IMR-90 (cell line): Measurements from ENCODE around the gene KIF1B. TPM values are rescaled to one million over a fixed set of nuclear protein-coding genes. Genes with fewer than 3 reads are reported as not detected.

Experiments used
- ATAC-seq: fragments of 200-7000 bp; cut with Tn5 transposase; 2 replicates; pipeline ENCODE4 v1.9.1; 2020; ENCODE audit warnings: low read depth, mild to moderate bottlenecking, moderate library complexity
- BruUV-seq: library from RNA; stranded (reverse); fragments of 400-500 nt; replicated peaks from 2 replicates; lab custom pipeline; 2021; lab: Mats Ljungman, UMichigan
- CTCF ChIA-PET: fragments of 300-600 bp; formaldehyde crosslinking; extraction: SDS; loops from one replicate; lab custom pipeline; 2021; ENCODE audit warnings: antibody characterized with exemption; lab: Yijun Ruan, JAX
- POLR2A ChIA-PET: fragments of 300-600 bp; sonication (Branson Sonifier 250); formaldehyde crosslinking; loops from one replicate; lab custom pipeline; 2022; ENCODE audit warnings: antibody characterized with exemption; ENCODE audit not compliant: unreplicated experiment; lab: Charles Lee
- DNase-seq: peaks from one replicate; pipeline ENCODE4 v3.0.0; 2013
- H2AFZ ChIP-seq: replicated peaks from 2 replicates; pipeline ENCODE3; 2013; ENCODE audit warnings: low read length, mild to moderate bottlenecking; ENCODE audit not compliant: poor library complexity
- H2AK5ac ChIP-seq: 2 replicates; pipeline ENCODE4 v1.6.1; 2013; ENCODE audit warnings: low read depth, low read length, inconsistent platforms
- H2AK9ac ChIP-seq: replicated peaks from 2 replicates; pipeline ENCODE3; 2013; ENCODE audit warnings: mild to moderate bottlenecking, low read depth, low read length, moderate library complexity; ENCODE audit not compliant: poor library complexity
- H2BK120ac ChIP-seq: 2 replicates; pipeline ENCODE4 v1.6.1; 2013; ENCODE audit warnings: low read depth, low read length, inconsistent platforms
- H2BK15ac ChIP-seq: 3 replicates; pipeline ENCODE4 v1.6.1; 2013; ENCODE audit warnings: low read depth, low read length, inconsistent platforms
- H2BK20ac ChIP-seq: 2 replicates; pipeline ENCODE4 v1.6.1; 2013; ENCODE audit warnings: low read depth, mild to moderate bottlenecking, inconsistent platforms, low read length, moderate library complexity
- H2BK5ac ChIP-seq: 2 replicates; pipeline ENCODE4 v1.6.1; 2013; ENCODE audit warnings: mild to moderate bottlenecking, low read depth, low read length, inconsistent platforms; ENCODE audit not compliant: poor library complexity, severe bottlenecking
- H3K14ac ChIP-seq: replicated peaks from 2 replicates; pipeline ENCODE4 v1.6.1; 2013; ENCODE audit warnings: low read depth, low read length, inconsistent platforms
- H3K18ac ChIP-seq: 2 replicates; pipeline ENCODE4 v1.6.1; 2013; ENCODE audit warnings: low read depth, low read length, control low read depth
- H3K23ac ChIP-seq: 2 replicates; pipeline ENCODE4 v1.6.1; 2013; ENCODE audit warnings: low read depth, low read length, inconsistent platforms
- H3K27ac ChIP-seq: 2 replicates; pipeline ENCODE4 v1.5.1; 2013; ENCODE audit warnings: mild to moderate bottlenecking, control low read depth, low read length; ENCODE audit not compliant: insufficient read depth
- H3K27me3 ChIP-seq: 2 replicates; pipeline ENCODE4 v1.6.1; 2013; ENCODE audit warnings: low read length; ENCODE audit not compliant: control insufficient read depth, insufficient read depth
- H3K36me3 ChIP-seq: 2 replicates; pipeline ENCODE4 v1.6.1; 2013; ENCODE audit warnings: low read length, mixed read lengths; ENCODE audit not compliant: control insufficient read depth, insufficient read depth
- H3K4ac ChIP-seq: 2 replicates; pipeline ENCODE4 v1.6.1; 2013; ENCODE audit warnings: low read depth, low read length, inconsistent platforms
- H3K4me1 ChIP-seq: 2 replicates; pipeline ENCODE4 v1.6.1; 2013; ENCODE audit warnings: low read length, mixed read lengths; ENCODE audit not compliant: control insufficient read depth, insufficient read depth
- H3K4me2 ChIP-seq: 2 replicates; pipeline ENCODE4 v1.6.1; 2013; ENCODE audit warnings: low read depth, mild to moderate bottlenecking, control low read depth, low read length, moderate library complexity
- H3K4me3 ChIP-seq: 2 replicates; pipeline ENCODE4 v1.5.1; 2013; ENCODE audit warnings: low read depth, mild to moderate bottlenecking, control low read depth, low read length, moderate library complexity; ENCODE audit not compliant: insufficient read depth
- H3K56ac ChIP-seq: 2 replicates; pipeline ENCODE4 v1.6.1; 2013; ENCODE audit warnings: low read length, inconsistent platforms; ENCODE audit not compliant: insufficient read depth; ENCODE audit errors: extremely low read depth
- H3K79me1 ChIP-seq, 2 experiments: 2 replicates each; pipeline ENCODE4 v1.6.1; 2013; ENCODE audit warnings: low read length in 2 of 2, inconsistent platforms in 1 of 2, low read depth in 1 of 2
- H3K9ac ChIP-seq: 2 replicates; pipeline ENCODE4 v1.6.1; 2013; ENCODE audit warnings: low read depth, low read length, control low read depth
- H3K9me1 ChIP-seq: 2 replicates; pipeline ENCODE4 v1.6.1; 2013; ENCODE audit warnings: low read length, inconsistent platforms; ENCODE audit not compliant: insufficient read depth
- H3K9me3 ChIP-seq: 2 replicates; pipeline ENCODE4 v1.6.1; 2013; ENCODE audit warnings: low read length; ENCODE audit not compliant: control insufficient read depth, insufficient read depth
- H4K20me1 ChIP-seq: 2 replicates; pipeline ENCODE4 v1.6.1; 2013; ENCODE audit warnings: low read length, inconsistent platforms; ENCODE audit not compliant: insufficient read depth
- H4K5ac ChIP-seq: 2 replicates; pipeline ENCODE4 v1.6.1; 2013; ENCODE audit warnings: mild to moderate bottlenecking, low read depth, low read length, control low read depth
- H4K8ac ChIP-seq, 2 experiments: 2 replicates each; pipeline ENCODE4 v1.6.1; 2013; ENCODE audit warnings: low read depth in 2 of 2, low read length in 2 of 2, control low read depth in 1 of 2, inconsistent platforms in 1 of 2
- H4K91ac ChIP-seq: 2 replicates; pipeline ENCODE4 v1.6.1; 2013; ENCODE audit warnings: low read depth, low read length, inconsistent platforms; ENCODE audit not compliant: insufficient read depth
- CEBPB ChIP-seq: IDR thresholded peaks from 2 replicates; pipeline ENCODE4 v1.6.1; 2012; ENCODE audit warnings: low read depth, low read length, improper control_type of control experiment
- CHD1 ChIP-seq: IDR thresholded peaks from 2 replicates; pipeline ENCODE4 v1.6.1; 2012; ENCODE audit warnings: low read depth, low read length, improper control_type of control experiment
- FOS ChIP-seq: fragments of 150-350 bp; IDR thresholded peaks from 2 replicates; pipeline ENCODE4 v1.6.1; 2016; ENCODE audit warnings: low read depth, low read length
- MAFK ChIP-seq: IDR thresholded peaks from 2 replicates; pipeline ENCODE4 v1.6.1; 2012; ENCODE audit warnings: low read depth, low read length, improper control_type of control experiment
- MAZ ChIP-seq: IDR thresholded peaks from 2 replicates; pipeline ENCODE4 v1.6.1; 2012; ENCODE audit warnings: low read depth, mild to moderate bottlenecking, low read length, improper control_type of control experiment, moderate library complexity, borderline replicate concordance
- MXI1 ChIP-seq: IDR thresholded peaks from 2 replicates; pipeline ENCODE4 v1.6.1; 2012; ENCODE audit warnings: low read depth, mild to moderate bottlenecking, low read length, moderate library complexity, borderline replicate concordance
- POLR2A ChIP-seq: IDR thresholded peaks from 2 replicates; pipeline ENCODE4 v1.6.1; 2012; ENCODE audit warnings: mild to moderate bottlenecking, low read depth, low read length
- RAD21 ChIP-seq: IDR thresholded peaks from 2 replicates; pipeline ENCODE4 v1.6.1; 2012; ENCODE audit warnings: low read length, improper control_type of control experiment
- RCOR1 ChIP-seq: IDR thresholded peaks from 2 replicates; pipeline ENCODE4 v1.6.1; 2012; ENCODE audit warnings: mild to moderate bottlenecking, low read length, improper control_type of control experiment; ENCODE audit not compliant: insufficient replicate concordance
- RFX5 ChIP-seq: IDR thresholded peaks from 2 replicates; pipeline ENCODE4 v1.8.0; 2012; ENCODE audit warnings: low read depth, mild to moderate bottlenecking, low read length, moderate library complexity
- SMC3 ChIP-seq: fragments of 150-350 bp; IDR thresholded peaks from 2 replicates; pipeline ENCODE4 v1.6.1; 2016; ENCODE audit warnings: low read depth, mild to moderate bottlenecking, antibody characterized with exemption, low read length, moderate library complexity
- WGBS, 2 experiments: methylation state at CpG; one replicate each; pipeline versions ENCODE4 v1.1.5 to v1.1.7; 2013; ENCODE audit warnings: missing lambda C conversion rate in 2 of 2; ENCODE audit not compliant: insufficient read length in 1 of 2; ENCODE audit errors: extremely low coverage in 2 of 2; 5-methylcytosine and 5-hydroxymethylcytosine counted together
- dilution Hi-C: fragments of 300-500 bp; cut with HindIII; formaldehyde crosslinking; loops from one replicate; pipeline ENCODE4 v1.14.3; 2018; ENCODE audit warnings: low sequenced_read_pairs; ENCODE audit not compliant: unreplicated experiment
- in situ Hi-C: fragments of 300-500 bp; cut with MboI; formaldehyde crosslinking; loops from 3 replicates; pipeline ENCODE4 v1.14.3; 2019; ENCODE audit warnings: low sequenced_read_pairs, inconsistent platforms, mixed read lengths
- intact Hi-C: fragments of 100-400 bp; cut with micrococcal nuclease; formaldehyde crosslinking; loops from 2 replicates; pipeline ENCODE4 v1.10.0; 2022
- polyA plus RNA-seq, 3 experiments: library from polyadenylated mRNA; depleted of rRNA; stranded (reverse); fragments of >200 nt; gene quantifications; 2 replicates each; pipeline ENCODE4 v1.2.3, GENCODE V29; 2012; ENCODE audit warnings: low replicate concordance in 1 of 3
- total RNA-seq: library from RNA; depleted of rRNA; stranded (reverse); fragments of >200 nt; gene quantifications from 2 replicates; pipeline ENCODE4 v1.2.3, GENCODE V29; 2012
- TF ChIP-seq, protein P1 (sequence below): fragments of 150-350 bp; IDR thresholded peaks from 2 replicates; pipeline ENCODE4 v1.6.1; 2016; ENCODE audit warnings: low read depth, mild to moderate bottlenecking, low read length, moderate library complexity, borderline replicate concordance
- TF ChIP-seq, protein P2 (sequence below): conservative IDR thresholded peaks from 2 replicates; pipeline ENCODE4 v1.5.1; 2012; ENCODE audit warnings: mild to moderate bottlenecking, low read depth, low read length, improper control_type of control experiment
- TF ChIP-seq, protein P3 (sequence below): fragments of 150-350 bp; IDR thresholded peaks from 2 replicates; pipeline ENCODE4 v1.6.1; 2017; ENCODE audit warnings: mild to moderate bottlenecking, antibody characterized with exemption, low read length, low read depth

Gene KIF1B
- total and polyA plus RNA-seq, 2 of the 4 experiments (the other 2 are of a cell fraction) = 13.0 to 21.1 TPM

DNA sequence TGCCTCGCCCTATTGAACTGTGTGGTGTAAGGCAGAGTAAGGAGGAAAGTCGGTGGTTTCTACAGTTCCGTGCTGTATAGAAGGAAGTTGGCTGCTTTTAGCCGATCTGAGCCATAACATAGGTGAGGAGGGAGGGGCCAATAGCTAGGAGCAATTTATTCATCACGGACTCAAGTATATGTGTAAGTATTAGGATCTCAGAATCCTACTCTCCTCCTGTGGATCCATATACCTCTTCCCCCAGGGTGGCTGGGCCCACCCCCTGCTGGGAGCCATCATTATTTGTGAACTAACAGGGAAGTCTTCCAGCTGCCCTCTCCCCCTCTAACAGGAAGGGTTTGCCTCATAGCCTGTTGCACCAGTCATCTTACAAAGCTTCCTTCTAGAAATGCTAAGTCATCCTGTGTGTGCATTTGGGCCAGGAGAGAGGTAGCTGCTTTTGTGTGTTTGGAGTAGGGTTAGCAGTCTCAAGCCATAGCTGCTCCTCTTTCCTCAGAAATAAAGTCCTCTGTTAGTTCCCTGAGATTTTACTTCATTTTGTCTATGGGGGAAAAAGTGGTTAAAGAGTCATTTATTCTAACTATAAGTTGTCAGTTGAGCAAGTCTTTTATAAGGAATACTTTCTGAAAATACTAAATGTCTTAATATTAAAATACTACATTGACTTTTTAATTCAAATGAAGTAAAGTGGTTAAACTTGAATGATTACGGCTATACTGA lies 205.0 kb downstream of the KIF1B start:
- Histone ChIP-seq H3K9ac (0 out of 2 replicates have a peak overlapping the region, but pooled peaks have one; percentile 3), H4K20me1 (no peaks in the 10 kb centered on the region), H4K91ac (peak overlapping the region; percentile 61; the same call in 1 of the 2 replicates), H2BK5ac (peak overlapping the region; percentile 91), H4K8ac (peak overlapping the region; percentile 51 to 67), H2BK120ac (peak overlapping the region; percentile 84), H3K18ac (peak overlapping the region; percentile 90), H4K5ac (peak overlapping the region; percentile 94), H2AK5ac (peak overlapping the region; percentile 59; the same call in 1 of the 2 replicates), H2AFZ (peak overlapping the region; percentile 16), H3K56ac (no peak overlapping the region; the same call in 1 of the 2 replicates), H2BK15ac (peak overlapping the region; percentile 66; the same call in 1 of the 3 replicates), H3K9me3 (no peaks in the 10 kb centered on the region), H3K14ac (peak overlapping the region; percentile 42), H2BK20ac (peak overlapping the region; percentile 83; the same call in 1 of the 2 replicates), H3K27ac (peak overlapping the region; percentile 95), H3K79me1 (peaks cover 0 to 24% of the 10 kb centered on the region in 2 experiments; a peak in 3 of 4 replicates), H3K23ac (peak overlapping the region; percentile 22; the same call in 1 of the 2 replicates), H2AK9ac (peak overlapping the region; percentile 18), H3K27me3 (no peaks in the 10 kb centered on the region), H3K4me1 (peaks cover 3% of the 10 kb centered on the region), H3K9me1 (peaks cover 10% of the 10 kb centered on the region), H3K4me3 (no peak overlapping the region), H3K4me2 (no peak overlapping the region), H3K4ac (peak overlapping the region; percentile 61), H3K36me3 (peaks cover 76% of the 10 kb centered on the region)
- POLR2A ChIA-PET = interaction anchor here (0.6 kb wide), 1 partner anchor 627 kb away, joined by 29 read pairs; no protein-coding TSS in a partner anchor
- dilution Hi-C loops (no loop called here), in situ Hi-C loops (loop anchor here (5.0 kb wide), 1 partner anchor 38 kb away; no protein-coding TSS in a partner anchor), intact Hi-C loops (no loop called here)
- CTCF ChIA-PET = interaction anchor here (0.5 kb wide), 1 partner anchor 31 kb away, joined by 4 read pairs; no protein-coding TSS in a partner anchor
- peak; percentile 91 for DNase-seq
- ATAC-seq = peak; percentile 92
- whole genome bisulfite sequencing, 2 experiments = no CpG with 5 or more reads among the region's 6 CpGs
- no TSS peak for BruUV-seq
- TF ChIP-seq MAFK = peak; percentile 83
- peak; percentile 77 for TF ChIP-seq CEBPB
- no peak for TF ChIP-seq FOS
- TF ChIP-seq SMC3 = no peak
- TF ChIP-seq, protein P1, sequence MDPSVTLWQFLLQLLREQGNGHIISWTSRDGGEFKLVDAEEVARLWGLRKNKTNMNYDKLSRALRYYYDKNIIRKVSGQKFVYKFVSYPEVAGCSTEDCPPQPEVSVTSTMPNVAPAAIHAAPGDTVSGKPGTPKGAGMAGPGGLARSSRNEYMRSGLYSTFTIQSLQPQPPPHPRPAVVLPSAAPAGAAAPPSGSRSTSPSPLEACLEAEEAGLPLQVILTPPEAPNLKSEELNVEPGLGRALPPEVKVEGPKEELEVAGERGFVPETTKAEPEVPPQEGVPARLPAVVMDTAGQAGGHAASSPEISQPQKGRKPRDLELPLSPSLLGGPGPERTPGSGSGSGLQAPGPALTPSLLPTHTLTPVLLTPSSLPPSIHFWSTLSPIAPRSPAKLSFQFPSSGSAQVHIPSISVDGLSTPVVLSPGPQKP = no peak
- no peak for TF ChIP-seq RCOR1
- no peak for TF ChIP-seq MXI1
- TF ChIP-seq RFX5 = no peak
- TF ChIP-seq, protein P2, sequence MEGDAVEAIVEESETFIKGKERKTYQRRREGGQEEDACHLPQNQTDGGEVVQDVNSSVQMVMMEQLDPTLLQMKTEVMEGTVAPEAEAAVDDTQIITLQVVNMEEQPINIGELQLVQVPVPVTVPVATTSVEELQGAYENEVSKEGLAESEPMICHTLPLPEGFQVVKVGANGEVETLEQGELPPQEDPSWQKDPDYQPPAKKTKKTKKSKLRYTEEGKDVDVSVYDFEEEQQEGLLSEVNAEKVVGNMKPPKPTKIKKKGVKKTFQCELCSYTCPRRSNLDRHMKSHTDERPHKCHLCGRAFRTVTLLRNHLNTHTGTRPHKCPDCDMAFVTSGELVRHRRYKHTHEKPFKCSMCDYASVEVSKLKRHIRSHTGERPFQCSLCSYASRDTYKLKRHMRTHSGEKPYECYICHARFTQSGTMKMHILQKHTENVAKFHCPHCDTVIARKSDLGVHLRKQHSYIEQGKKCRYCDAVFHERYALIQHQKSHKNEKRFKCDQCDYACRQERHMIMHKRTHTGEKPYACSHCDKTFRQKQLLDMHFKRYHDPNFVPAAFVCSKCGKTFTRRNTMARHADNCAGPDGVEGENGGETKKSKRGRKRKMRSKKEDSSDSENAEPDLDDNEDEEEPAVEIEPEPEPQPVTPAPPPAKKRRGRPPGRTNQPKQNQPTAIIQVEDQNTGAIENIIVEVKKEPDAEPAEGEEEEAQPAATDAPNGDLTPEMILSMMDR = no peak
- TF ChIP-seq, protein P3, sequence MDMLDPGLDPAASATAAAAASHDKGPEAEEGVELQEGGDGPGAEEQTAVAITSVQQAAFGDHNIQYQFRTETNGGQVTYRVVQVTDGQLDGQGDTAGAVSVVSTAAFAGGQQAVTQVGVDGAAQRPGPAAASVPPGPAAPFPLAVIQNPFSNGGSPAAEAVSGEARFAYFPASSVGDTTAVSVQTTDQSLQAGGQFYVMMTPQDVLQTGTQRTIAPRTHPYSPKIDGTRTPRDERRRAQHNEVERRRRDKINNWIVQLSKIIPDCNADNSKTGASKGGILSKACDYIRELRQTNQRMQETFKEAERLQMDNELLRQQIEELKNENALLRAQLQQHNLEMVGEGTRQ = no peak
- TF ChIP-seq RAD21 = no peak
- TF ChIP-seq CHD1 = no peak
- no peak for TF ChIP-seq MAZ
- TF ChIP-seq POLR2A = peak; percentile 66
